ENCODE measurements around the gene HUNK.

GRCh38 chr21:32035617-32036016 lies 162.8 kb downstream of the HUNK start:
- no peak for TF ChIP-seq CTCF (conservative IDR thresholded peaks at IDR 0.05; ENCODE audit: low read depth in 2 of 2)
- TF ChIP-seq EZH2 (IDR thresholded peaks at IDR 0.05; ENCODE audit: low read depth, unreplicated experiment): no peak
- TF ChIP-seq REST (IDR thresholded peaks at IDR 0.05; ENCODE audit: unreplicated experiment): no peak
- TF ChIP-seq ZNF114 (CRISPR knock-in tag; IDR thresholded peaks at IDR 0.05): no peak
- TF ChIP-seq EZH2phosphoT487 (IDR thresholded peaks at IDR 0.05; ENCODE audit: unreplicated experiment): no peak
- no peak for TF ChIP-seq POLR2AphosphoS5 (IDR thresholded peaks at IDR 0.05; ENCODE audit: low read depth)
- TF ChIP-seq JUNB (IDR thresholded peaks at IDR 0.05; ENCODE audit: unreplicated experiment): no peak
- TF ChIP-seq ZNF331 (CRISPR knock-in tag; IDR thresholded peaks at IDR 0.05; ENCODE audit: low read depth): no peak
- TF ChIP-seq CREB1 (CRISPR knock-in tag; IDR thresholded peaks at IDR 0.05; ENCODE audit: low read depth): no peak
- TF ChIP-seq ETS1 (IDR thresholded peaks at IDR 0.05): no peak
